HFFc6 (cell line): Measurements from ENCODE around the gene CNTNAP5. TPM values are rescaled to one million over a fixed set of nuclear protein-coding genes. Genes with fewer than 3 reads are reported as not detected.

ENCODE experiments used
- DNase-seq: peaks from one replicate; pipeline ENCODE4 v3.0.0-alpha.2; 2018
- H3K27ac Mint-ChIP-seq: 2 replicates; pipeline ENCODE4 v1.8.0; 2020; ENCODE audit warnings: mild to moderate bottlenecking, mixed read lengths
- H3K27me3 Mint-ChIP-seq: 2 replicates; pipeline ENCODE4 v1.8.0; 2021; ENCODE audit warnings: mild to moderate bottlenecking, moderate library complexity, mixed read lengths; ENCODE audit not compliant: insufficient read depth
- H3K36me3 Mint-ChIP-seq: 2 replicates; pipeline ENCODE4 v1.8.0; 2021; ENCODE audit warnings: low read depth, mixed read lengths
- H3K4me1 Mint-ChIP-seq: 2 replicates; pipeline ENCODE4 v1.8.0; 2020; ENCODE audit warnings: low read depth, mixed read lengths
- H3K4me3 Mint-ChIP-seq: 2 replicates; pipeline ENCODE4 v1.8.0; 2020; ENCODE audit warnings: mild to moderate bottlenecking, moderate library complexity, mixed read lengths
- H3K9me3 Mint-ChIP-seq: 2 replicates; pipeline ENCODE4 v1.8.0; 2020; ENCODE audit warnings: mild to moderate bottlenecking, mixed read lengths
- CTCF ChIP-seq: fragments of 200-600 bp; sonication (generic); IDR thresholded peaks from 2 replicates; pipeline ENCODE4 v1.5.0; 2021; ENCODE audit warnings: antibody characterized with exemption, mild to moderate bottlenecking
- total RNA-seq, 6 experiments: library from RNA; stranded (reverse); fragmentation: NEBNext Ultra II Directional; extraction: Animal tissue kit (Norgen Biotek cat#: 25700); gene quantifications; 2 replicates in 1 of 6; 3 replicates in 5 of 6; pipeline ENCODE4 v1.2.3, GENCODE V29; 2021

Gene CNTNAP5
- total RNA-seq, 6 experiments from 2014 or later, result not detected

GRCh38 chr2:124725187-124725586 is 700.1 kb downstream of the CNTNAP5 start:
- H3K27me3 Mint-ChIP-seq, result no peaks in the 10 kb centered on the region
- no peak for TF ChIP-seq CTCF
- H3K9me3 Mint-ChIP-seq, result peaks cover 40% of the 10 kb centered on the region
- H3K27ac Mint-ChIP-seq, result no peak overlapping the region
- no peak overlapping the region for H3K4me3 Mint-ChIP-seq
- no peaks in the 10 kb centered on the region for H3K4me1 Mint-ChIP-seq
- no peak for DNase-seq
- 0 out of 2 replicates have a peak, but pooled peaks cover 5% of the 10 kb centered on the region for H3K36me3 Mint-ChIP-seq

DNA sequence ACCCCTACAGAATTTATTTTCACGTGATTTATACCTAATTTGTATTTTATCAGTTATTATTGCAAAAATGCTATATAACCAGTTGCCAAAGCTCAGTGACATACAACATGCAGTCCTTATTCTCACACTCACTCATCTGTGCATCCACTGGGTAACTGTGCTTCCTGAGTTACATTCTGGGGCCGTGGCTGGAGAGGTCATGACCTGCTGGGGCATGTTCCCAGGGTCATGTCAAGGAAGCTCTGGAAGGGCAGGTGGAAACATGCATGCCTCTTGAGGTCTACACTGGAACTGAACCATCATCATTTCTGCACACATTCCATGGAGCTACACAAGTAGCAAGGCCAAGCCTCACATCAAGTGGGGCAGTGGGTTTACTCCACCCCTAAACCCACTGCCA is 715.5 kb downstream of the CNTNAP5 start:
- Mint-ChIP-seq H3K27ac (no peak overlapping the region), H3K36me3 (no peaks in the 10 kb centered on the region; the same call in 1 of the 2 replicates), H3K9me3 (peaks cover 69% of the 10 kb centered on the region), H3K4me3 (no peak overlapping the region), H3K4me1 (no peaks in the 10 kb centered on the region), H3K27me3 (no peaks in the 10 kb centered on the region)
- no peak for DNase-seq
- no peak for TF ChIP-seq CTCF

- Mint-ChIP-seq H3K27ac (no peak overlapping the region), H3K4me1 (no peaks in the 10 kb centered on the region), H3K4me3 (no peak overlapping the region), H3K27me3 (no peaks in the 10 kb centered on the region), H3K9me3 (peaks cover 33% of the 10 kb centered on the region), H3K36me3 (no peaks in the 10 kb centered on the region)
- DNase-seq, result no peak
- no peak for TF ChIP-seq CTCF
Measured at GRCh38 chr2:124753842-124754241, 728.8 kb downstream of the CNTNAP5 start.

DNA sequence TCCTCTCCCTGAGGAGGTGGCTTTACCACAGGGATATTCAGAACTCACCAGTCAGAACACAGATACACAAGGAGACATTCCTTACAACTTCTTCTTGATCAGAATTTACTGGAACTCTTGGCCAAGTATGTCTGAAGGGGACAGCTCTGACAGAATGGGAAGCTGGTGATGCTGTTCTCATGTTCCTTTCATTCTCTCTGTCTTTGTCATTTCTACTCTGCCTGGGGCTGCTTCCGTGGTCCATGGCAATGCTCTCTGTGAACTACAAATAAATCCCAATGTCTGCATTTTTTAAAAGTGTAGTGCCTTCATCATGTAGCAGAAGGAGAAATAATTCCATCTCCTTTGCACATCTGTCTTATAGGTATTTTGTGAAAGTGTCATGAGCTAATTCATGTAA is 730.3 kb downstream of the CNTNAP5 start:
- Mint-ChIP-seq H3K36me3 (no peaks in the 10 kb centered on the region), H3K27me3 (no peaks in the 10 kb centered on the region; the same call in 1 of the 2 replicates), H3K27ac (no peak overlapping the region), H3K4me1 (no peaks in the 10 kb centered on the region), H3K4me3 (no peak overlapping the region), H3K9me3 (peaks cover 29% of the 10 kb centered on the region)
- TF ChIP-seq CTCF, result no peak
- no peak for DNase-seq

GRCh38 chr2:124756048-124756447 is 731.0 kb downstream of the CNTNAP5 start:
- Mint-ChIP-seq H3K27me3 (no peaks in the 10 kb centered on the region; the same call in 1 of the 2 replicates), H3K4me1 (no peaks in the 10 kb centered on the region)

More at GRCh38 chr2:124756048-124756447, 731.0 kb downstream of the CNTNAP5 start:
- Mint-ChIP-seq H3K36me3 (no peaks in the 10 kb centered on the region), H3K9me3 (peaks cover 32% of the 10 kb centered on the region), H3K4me3 (no peak overlapping the region), H3K27ac (no peak overlapping the region)
- no peak for DNase-seq
- TF ChIP-seq CTCF, result no peak
